Pancreas (tissue), 10 donors: Measurements from ENCODE around the gene CEBPG. TPM values are rescaled to one million over a fixed set of nuclear protein-coding genes. Genes with fewer than 3 reads are reported as not detected.

Experiments used
- ATAC-seq, 4 donors: fragments of 200-7000 bp; cut with Tn5 transposase; one replicate each; pipeline versions ENCODE4 v1.8.0 to v1.9.1; 2020; ENCODE audit warnings: mild to moderate bottlenecking in 4 of 4, moderate library complexity in 4 of 4
- DNase-seq, 6 donors: peaks; one replicate each; pipeline ENCODE4 v3.0.0-alpha.2; 2020
- FAIRE-seq: peaks from 2 replicates; lab custom pipeline; 2012; peaks lifted over from hg19 to GRCh38; lab: Jason Lieb, UNC
- H3K27ac ChIP-seq, 4 donors: fragments of 200-600 bp; sonication (generic); 1 replicate in 3 of 4; 2 replicates in 1 of 4; pipeline versions ENCODE4 v1.5.0 to v1.8.0; 2020
- H3K27me3 ChIP-seq, 4 donors: fragments of 200-600 bp; one replicate each; pipeline ENCODE4 v1.8.0; 2021
- H3K36me3 ChIP-seq, 3 donors: fragments of 200-600 bp; sonication (generic) in 1 of 3; one replicate each; pipeline versions ENCODE4 v1.5.0 to v1.8.0; 2020 to 2021
- H3K4me1 ChIP-seq, 3 donors: fragments of 200-600 bp; one replicate each; pipeline ENCODE4 v1.8.0; 2021
- H3K4me3 ChIP-seq, 4 donors: fragments of 200-600 bp; sonication (generic) in 2 of 4; one replicate each; pipeline versions ENCODE4 v1.5.0 to v1.8.0; 2020 to 2021
- H3K9me3 ChIP-seq, 4 donors: fragments of 200-600 bp; one replicate each; pipeline ENCODE4 v1.8.0; 2021
- CTCF ChIP-seq, 4 donors: fragments of 200-600 bp; sonication (generic) in 3 of 4; IDR thresholded peaks; one replicate each; pipeline versions ENCODE4 v1.5.0 to v1.8.0; 2021; ENCODE audit warnings: antibody characterized with exemption in 4 of 4
- WGBS, 2 donors: extraction: QIAGEN DNeasy Blood & Tissue Kit; methylation state at CpG; one replicate each; pipeline ENCODE4 v1.1.7; 2013; 5-methylcytosine and 5-hydroxymethylcytosine counted together
- intact Hi-C, 3 donors: fragments of 100-400 bp; cut with DNase I; formaldehyde crosslinking; loops; one replicate each; pipeline versions ENCODE4 v1.11.1 to v1.14.2; 2022
- polyA plus RNA-seq, 2 donors: library from polyadenylated mRNA; stranded (reverse); fragments of 200-250 nt; gene quantifications; one replicate each; pipeline ENCODE4 v1.2.3, GENCODE V29; 2013
- total RNA-seq, 6 donors: library from RNA; stranded (reverse); fragmentation: NEBNext Ultra II Directional in 4 of 6; extraction: Animal tissue kit (Norgen Biotek cat#: 25700) in 4 of 6; gene quantifications; one replicate each; pipeline versions ENCODE4 v1.2.1 to v1.2.4, GENCODE V29; 2021 to 2023
- donor health status: healthy with polysubstance abuse.
- donor health status: DM: no; HTN: no; CAD: no; lungs with moderate emphysema.
- donor health status: DM: no; HTN: no; CAD: no.
- donor health status: control.
- donor health status: control.
- donor health status: Bipolar disorder and iron deficiency.
- donor health status: DM: yes; HTN: yes; CAD: no.
- donor health status: DM: no; HTN: no; CAD: no.
- donor health status: DM: no; HTN: no; CAD: no.
- donor health status: DM: yes; HTN: yes; CAD: no.

CEBPG gene
- total and polyA plus RNA-seq, 8 donors, result 6.2 to 34.5 (median 9.4) TPM

- peak in 3 of 6 donors; percentile 25 to 57 (median 55) for DNase-seq
- intact Hi-C loops, result no loop called here
- no peak overlapping the region for H3K4me3 ChIP-seq
- no peak for TF ChIP-seq CTCF (IDR thresholded peaks at IDR 0.05)
- no peak overlapping the region for H3K27ac ChIP-seq
- WGBS, 2 donors, result 77 to 84% methylated on average over 20 to 21 of the region's 21 CpGs
- no peaks in the 10 kb centered on the region for H3K27me3 ChIP-seq
- no peaks in the 10 kb centered on the region for H3K36me3 ChIP-seq
- H3K4me1 ChIP-seq, result peaks cover 13 to 22% (median 14%) of the 10 kb centered on the region in 3 donors
- no peak for FAIRE-seq
- ATAC-seq, result no peak
- H3K9me3 ChIP-seq, result no peaks in the 10 kb centered on the region
Measured at GRCh38 chr19:33393286-33394005, 19.9 kb downstream of the CEBPG start.

DNA sequence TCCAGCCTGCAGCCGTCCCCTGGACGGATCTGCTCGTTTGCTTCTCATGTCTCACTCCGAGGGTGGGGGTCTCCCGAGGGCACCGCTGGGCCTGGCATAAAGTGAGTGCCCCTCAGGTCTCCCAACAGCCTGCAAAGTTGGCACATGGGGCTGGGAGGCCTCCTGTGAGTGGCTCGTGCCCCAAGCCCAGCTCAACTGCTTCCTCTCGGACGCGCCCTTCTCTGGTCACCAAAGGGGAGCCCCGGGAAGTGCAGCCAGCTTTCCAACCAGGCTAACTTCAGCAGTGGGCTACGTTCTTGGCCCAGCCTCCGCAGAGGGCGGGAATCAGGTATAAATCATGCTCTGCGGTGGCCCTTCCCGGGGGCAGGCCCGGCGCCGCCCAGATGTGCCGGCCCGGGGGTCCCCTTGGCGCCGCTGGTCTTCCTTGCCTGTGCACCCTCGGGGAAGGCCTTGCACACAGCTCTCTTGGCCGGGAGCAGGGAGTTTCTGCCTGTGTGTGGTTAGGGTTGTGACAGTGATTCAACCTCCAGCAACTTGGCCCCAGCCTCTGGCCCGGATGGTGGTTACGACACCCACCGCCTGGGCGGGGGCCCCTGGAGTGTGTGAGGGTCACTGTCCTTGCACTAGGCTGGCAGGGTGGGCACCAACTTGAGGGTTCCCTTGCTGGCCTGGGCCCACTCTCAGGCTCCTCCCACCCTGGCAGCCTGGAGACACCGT lies 20.7 kb downstream of the CEBPG start:
- 81 to 91% methylated on average over 29 to 30 of the region's 30 CpGs for WGBS, 2 donors
- Histone ChIP-seq H3K4me3 (no peak overlapping the region), H3K27ac (no peak overlapping the region), H3K36me3 (no peaks in the 10 kb centered on the region), H3K4me1 (peaks cover 13 to 22% (median 14%) of the 10 kb centered on the region in 3 donors), H3K27me3 (no peaks in the 10 kb centered on the region), H3K9me3 (no peaks in the 10 kb centered on the region)
- intact Hi-C loops, result no loop called here
- peak in 3 of 6 donors; percentile 31 to 70 (median 57) for DNase-seq
- no peak for TF ChIP-seq CTCF (IDR thresholded peaks at IDR 0.05)
- FAIRE-seq, result no peak
- ATAC-seq, result peak in 3 of 4 donors; percentile 8 to 29 (median 21)

GRCh38 chr19:33394723-33395560 lies 21.4 kb downstream of the CEBPG start:
- no peak overlapping the region for H3K4me3 ChIP-seq
- intact Hi-C loops, result no loop called here
- H3K4me1 ChIP-seq, result peaks cover 13 to 22% (median 14%) of the 10 kb centered on the region in 3 donors
- no peaks in the 10 kb centered on the region for H3K36me3 ChIP-seq
- TF ChIP-seq CTCF (IDR thresholded peaks at IDR 0.05), result no peak
- no peaks in the 10 kb centered on the region for H3K27me3 ChIP-seq
- no peaks in the 10 kb centered on the region for H3K9me3 ChIP-seq
- no peak overlapping the region for H3K27ac ChIP-seq
- DNase-seq (peak in 1 of 6 donors; percentile 58), ATAC-seq (no peak), FAIRE-seq (no peak)
- WGBS, 2 donors, result 81 to 83% methylated on average over 19 of the region's 19 CpGs

DNA sequence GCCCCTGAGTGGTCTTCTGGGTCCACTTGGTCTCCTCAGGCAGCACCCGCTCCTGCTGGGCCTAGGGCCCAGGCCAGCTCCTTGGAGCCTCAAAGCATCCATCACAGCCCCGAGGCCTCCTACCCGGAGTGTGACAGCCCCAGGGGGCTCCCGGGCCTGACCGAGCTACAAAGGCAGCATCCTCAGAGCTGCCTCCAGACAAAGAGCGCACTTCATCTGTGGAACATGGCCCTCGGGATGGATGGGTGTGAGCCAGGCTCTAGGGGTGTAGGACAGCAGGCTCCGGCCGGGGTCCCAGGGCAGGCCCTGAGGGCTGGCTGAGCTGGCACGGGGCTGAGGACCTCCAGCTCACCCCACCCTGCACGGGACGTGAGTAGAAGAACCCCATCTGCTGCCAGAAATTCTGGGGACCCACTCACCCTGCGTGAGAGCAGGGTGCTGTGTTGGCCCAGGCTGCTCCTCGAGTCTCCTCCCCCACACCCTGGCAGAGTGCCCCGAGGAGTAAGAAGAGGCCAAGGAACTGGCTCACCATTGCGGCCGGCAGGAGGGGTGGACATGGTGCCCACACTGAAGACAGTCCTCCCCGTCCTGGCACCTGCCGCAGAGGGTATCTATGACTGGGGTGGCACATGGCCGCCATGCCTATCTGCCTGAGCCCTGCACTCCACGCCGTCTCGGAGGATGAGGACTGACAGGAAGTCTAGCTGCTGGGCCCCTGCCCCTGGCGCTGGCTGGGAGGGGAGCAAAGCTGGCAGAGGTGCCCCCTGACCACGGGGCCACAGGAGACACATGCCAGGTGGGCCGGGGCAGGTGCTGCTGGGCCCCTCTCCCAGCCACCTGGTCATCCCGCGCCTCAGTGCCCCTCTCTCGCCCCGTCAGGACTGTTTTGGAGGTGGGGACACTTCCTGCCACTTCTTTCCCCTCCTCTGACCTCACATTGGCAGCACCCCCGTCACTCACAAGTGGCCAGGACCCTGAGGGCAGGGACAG lies 22.3 kb downstream of the CEBPG start:
- no peaks in the 10 kb centered on the region for H3K27me3 ChIP-seq
- FAIRE-seq (no peak), DNase-seq (peak in 3 of 6 donors; percentile 55 to 73 (median 56)), ATAC-seq (no peak)
- H3K4me1 ChIP-seq, result peaks cover 8 to 14% (median 13%) of the 10 kb centered on the region in 3 donors
- intact Hi-C loops, result no loop called here
- H3K9me3 ChIP-seq, result no peaks in the 10 kb centered on the region
- 84 to 87% methylated on average over 30 to 31 of the region's 31 CpGs for WGBS, 2 donors
- no peak overlapping the region for H3K4me3 ChIP-seq
- no peaks in the 10 kb centered on the region for H3K36me3 ChIP-seq
- no peak overlapping the region for H3K27ac ChIP-seq
- TF ChIP-seq CTCF (IDR thresholded peaks at IDR 0.05), result no peak
